Caco-2 (cell line): Measurements from ENCODE around the gene ABHD5. TPM values are rescaled to one million over a fixed set of nuclear protein-coding genes. Genes with fewer than 3 reads are reported as not detected.

Experiments used
- BruUV-seq: library from RNA; stranded (reverse); fragments of 400-500 nt; replicated peaks from 2 replicates; lab custom pipeline; 2021; lab: Mats Ljungman, UMichigan
- CTCF ChIA-PET: fragments of 300-600 bp; sonication (Branson Sonifier 250); formaldehyde crosslinking; loops from one replicate; lab custom pipeline; 2022; ENCODE audit warnings: antibody characterized with exemption; lab: Charles Lee
- POLR2A ChIA-PET: fragments of 300-600 bp; sonication (Branson Sonifier 250); formaldehyde crosslinking; loops from one replicate; lab custom pipeline; 2022; ENCODE audit warnings: antibody characterized with exemption; lab: Charles Lee
- DNase-seq, 2 experiments: peaks; one replicate each; pipeline versions ENCODE4 v3.0.0 to v3.0.0-alpha.2; 2020 to 2022
- H3K27me3 ChIP-seq: replicated peaks from 2 replicates; pipeline ENCODE4 v1.6.0; 2011; ENCODE audit warnings: low read length; ENCODE audit not compliant: control insufficient read depth, insufficient read depth
- H3K36me3 ChIP-seq: 2 replicates; pipeline ENCODE4 v1.5.1; 2011; ENCODE audit warnings: low read length; ENCODE audit not compliant: control insufficient read depth, insufficient read depth
- H3K4me1 ChIP-seq: fragments of 250-450 bp; sonication (Bioruptor Pico); 2 replicates; pipeline ENCODE4 v1.5.1; 2020; ENCODE audit warnings: mild to moderate bottlenecking
- H3K4me3 ChIP-seq: 2 replicates; pipeline ENCODE4 v1.5.1; 2011; ENCODE audit warnings: low read depth, mild to moderate bottlenecking, control low read depth, low read length
- H3K9me3 ChIP-seq: fragments of 250-450 bp; sonication (Bioruptor Pico); 2 replicates; pipeline ENCODE4 v1.5.1; 2020; ENCODE audit warnings: mild to moderate bottlenecking, moderate library complexity
- H3K27ac Mint-ChIP-seq: one replicate; pipeline ENCODE4 v1.8.0; 2022; ENCODE audit warnings: mixed read lengths; ENCODE audit not compliant: unreplicated experiment
- H3K27me3 Mint-ChIP-seq: one replicate; pipeline ENCODE4 v1.8.0; 2022; ENCODE audit warnings: mixed read lengths; ENCODE audit not compliant: insufficient read depth, unreplicated experiment
- H3K36me3 Mint-ChIP-seq: one replicate; pipeline ENCODE4 v1.8.0; 2022; ENCODE audit warnings: mild to moderate bottlenecking, mixed read lengths; ENCODE audit not compliant: insufficient read depth, unreplicated experiment
- H3K4me1 Mint-ChIP-seq: one replicate; pipeline ENCODE4 v1.8.0; 2022; ENCODE audit warnings: low read depth, mixed read lengths; ENCODE audit not compliant: unreplicated experiment
- H3K4me3 Mint-ChIP-seq: one replicate; pipeline ENCODE4 v1.8.0; 2022; ENCODE audit warnings: mild to moderate bottlenecking, moderate library complexity, mixed read lengths; ENCODE audit not compliant: unreplicated experiment
- H3K9me3 Mint-ChIP-seq: one replicate; pipeline ENCODE4 v1.8.0; 2022; ENCODE audit warnings: mixed read lengths; ENCODE audit not compliant: unreplicated experiment
- intact Hi-C: fragments of 100-400 bp; cut with micrococcal nuclease; formaldehyde crosslinking; loops from one replicate; pipeline ENCODE4 v1.10.0; 2022; ENCODE audit not compliant: unreplicated experiment
- total RNA-seq: library from RNA; stranded (reverse); gene quantifications from 2 replicates; pipeline ENCODE4 v1.2.3, GENCODE V29; 2022
- TF ChIP-seq, protein P1 (sequence below), 2 experiments: fragments of 200-600 bp in 1 of 2; IDR thresholded peaks; 1 replicate in 1 of 2; 2 replicates in 1 of 2; pipeline versions ENCODE4 v1.5.1 to v1.8.0; 2011 to 2022; ENCODE audit warnings: antibody characterized with exemption in 1 of 2, control low read depth in 1 of 2, inconsistent platforms in 1 of 2, low read depth in 1 of 2, low read length in 1 of 2, mild to moderate bottlenecking in 1 of 2, moderate library complexity in 1 of 2; ENCODE audit not compliant: insufficient read depth in 1 of 2, severe bottlenecking in 1 of 2, unreplicated experiment in 1 of 2

Gene ABHD5
- total RNA-seq, 1 experiment from 2014 or later = 12.3 TPM

DNA sequence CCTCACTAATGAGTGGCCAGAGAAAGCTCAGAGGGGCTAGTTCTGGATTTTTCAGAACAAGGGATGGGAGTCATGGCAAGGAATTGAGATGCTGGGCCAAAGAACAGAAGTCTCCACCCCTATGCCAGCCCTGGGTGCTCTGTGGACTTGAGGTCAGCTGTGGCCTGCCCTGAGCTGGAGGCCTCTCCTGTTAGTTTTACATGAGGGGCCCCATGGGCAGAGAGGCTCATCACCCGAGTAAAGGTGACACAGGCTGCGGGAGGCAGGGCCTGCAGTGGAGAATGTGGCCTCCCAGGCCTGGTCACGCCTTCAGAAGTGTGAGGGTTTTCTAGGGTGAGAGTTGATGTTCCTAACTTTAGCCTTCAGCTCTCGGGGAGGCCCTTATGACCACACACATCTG, 44.9 kb downstream of the ABHD5 start:
- Mint-ChIP-seq H3K4me1 (peaks cover 14% of the 10 kb centered on the region), H3K27ac (no peak overlapping the region), H3K36me3 (peaks cover 7% of the 10 kb centered on the region), H3K27me3 (no peaks in the 10 kb centered on the region), H3K9me3 (no peaks in the 10 kb centered on the region), H3K4me3 (no peak overlapping the region)
- Histone ChIP-seq H3K9me3 (no peaks in the 10 kb centered on the region), H3K36me3 (no peaks in the 10 kb centered on the region), H3K4me3 (no peak overlapping the region), H3K4me1 (peaks cover 18% of the 10 kb centered on the region), H3K27me3 (no peaks in the 10 kb centered on the region)
- BruUV-seq = no TSS peak
- DNase-seq = no peak
- intact Hi-C loops = loop anchor here (5.0 kb wide), 1 partner anchor 43 kb away; the partner anchor contains the start of gene ABHD5
- CTCF ChIA-PET = no interaction called here
- TF ChIP-seq, protein P1, sequence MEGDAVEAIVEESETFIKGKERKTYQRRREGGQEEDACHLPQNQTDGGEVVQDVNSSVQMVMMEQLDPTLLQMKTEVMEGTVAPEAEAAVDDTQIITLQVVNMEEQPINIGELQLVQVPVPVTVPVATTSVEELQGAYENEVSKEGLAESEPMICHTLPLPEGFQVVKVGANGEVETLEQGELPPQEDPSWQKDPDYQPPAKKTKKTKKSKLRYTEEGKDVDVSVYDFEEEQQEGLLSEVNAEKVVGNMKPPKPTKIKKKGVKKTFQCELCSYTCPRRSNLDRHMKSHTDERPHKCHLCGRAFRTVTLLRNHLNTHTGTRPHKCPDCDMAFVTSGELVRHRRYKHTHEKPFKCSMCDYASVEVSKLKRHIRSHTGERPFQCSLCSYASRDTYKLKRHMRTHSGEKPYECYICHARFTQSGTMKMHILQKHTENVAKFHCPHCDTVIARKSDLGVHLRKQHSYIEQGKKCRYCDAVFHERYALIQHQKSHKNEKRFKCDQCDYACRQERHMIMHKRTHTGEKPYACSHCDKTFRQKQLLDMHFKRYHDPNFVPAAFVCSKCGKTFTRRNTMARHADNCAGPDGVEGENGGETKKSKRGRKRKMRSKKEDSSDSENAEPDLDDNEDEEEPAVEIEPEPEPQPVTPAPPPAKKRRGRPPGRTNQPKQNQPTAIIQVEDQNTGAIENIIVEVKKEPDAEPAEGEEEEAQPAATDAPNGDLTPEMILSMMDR (IDR thresholded peaks at IDR 0.05; ENCODE audit: insufficient read depth in 1 of 2, low read depth in 1 of 2, low read length in 1 of 2, severe bottlenecking in 1 of 2, unreplicated experiment in 1 of 2) = no peak
- POLR2A ChIA-PET = no interaction called here

DNA sequence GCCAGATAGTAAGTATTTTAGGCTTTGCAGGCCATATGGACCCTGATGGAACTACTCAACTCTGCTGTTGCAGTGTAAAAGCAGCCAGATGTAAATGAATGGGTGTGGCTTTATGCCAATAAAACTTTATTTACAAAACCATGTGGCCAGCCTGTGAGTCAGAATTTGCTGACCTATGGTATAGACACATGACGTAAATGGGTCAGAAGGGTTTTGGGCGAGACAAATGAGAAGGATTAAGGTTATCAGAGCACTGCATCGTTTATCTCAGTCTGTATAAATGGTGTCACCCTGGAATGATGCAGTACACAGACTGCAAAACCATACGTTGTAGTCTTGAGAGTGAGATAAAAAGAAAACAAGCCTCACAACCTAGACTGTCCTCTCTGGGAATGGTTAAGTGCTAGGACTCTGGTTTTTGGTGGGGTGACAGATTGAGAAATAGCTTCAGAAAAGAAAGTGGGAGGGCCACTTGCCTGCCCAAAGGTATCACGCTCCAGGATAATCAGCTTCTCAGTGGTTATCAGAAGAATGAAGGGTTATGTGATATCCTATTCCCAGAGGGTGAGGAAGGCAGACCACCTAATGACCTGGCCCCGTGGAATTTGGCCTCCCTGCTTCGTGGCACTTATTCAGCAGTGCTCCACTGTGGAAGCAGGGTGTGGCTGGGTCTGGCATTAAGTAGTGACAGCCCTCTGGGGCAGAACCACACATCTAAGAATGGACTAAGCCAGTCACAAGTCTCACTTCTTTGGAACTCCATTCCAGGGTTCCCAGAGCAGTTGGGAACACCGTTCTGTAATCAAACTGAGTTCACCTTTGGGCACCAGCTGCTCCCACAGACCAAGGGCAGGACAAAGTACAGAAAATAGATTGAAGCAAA, 46.1 kb downstream of the ABHD5 start:
- POLR2A ChIA-PET = no interaction called here
- H3K4me1 Mint-ChIP-seq = peaks cover 14% of the 10 kb centered on the region
- intact Hi-C loops = loop anchor here (5.0 kb wide), 1 partner anchor 44 kb away; the partner anchor contains the start of gene ABHD5
- TSS peak; percentile 24 for BruUV-seq
- DNase-seq = peak; percentile 24 to 50
- H3K4me3 Mint-ChIP-seq = no peak overlapping the region
- peaks cover 7% of the 10 kb centered on the region for H3K36me3 Mint-ChIP-seq
- H3K27ac Mint-ChIP-seq = peak overlapping the region; percentile 10
- peaks cover 3% of the 10 kb centered on the region for H3K27me3 Mint-ChIP-seq
- CTCF ChIA-PET = no interaction called here
- no peaks in the 10 kb centered on the region for H3K36me3 ChIP-seq
- H3K27me3 ChIP-seq = no peaks in the 10 kb centered on the region
- H3K4me1 ChIP-seq = peaks cover 18% of the 10 kb centered on the region
- no peaks in the 10 kb centered on the region for H3K9me3 Mint-ChIP-seq
- no peak overlapping the region for H3K4me3 ChIP-seq
- TF ChIP-seq, protein P1 (IDR thresholded peaks at IDR 0.05; ENCODE audit: insufficient read depth in 1 of 2, low read depth in 1 of 2, low read length in 1 of 2, severe bottlenecking in 1 of 2, unreplicated experiment in 1 of 2) = no peak
- H3K9me3 ChIP-seq = no peaks in the 10 kb centered on the region

DNA sequence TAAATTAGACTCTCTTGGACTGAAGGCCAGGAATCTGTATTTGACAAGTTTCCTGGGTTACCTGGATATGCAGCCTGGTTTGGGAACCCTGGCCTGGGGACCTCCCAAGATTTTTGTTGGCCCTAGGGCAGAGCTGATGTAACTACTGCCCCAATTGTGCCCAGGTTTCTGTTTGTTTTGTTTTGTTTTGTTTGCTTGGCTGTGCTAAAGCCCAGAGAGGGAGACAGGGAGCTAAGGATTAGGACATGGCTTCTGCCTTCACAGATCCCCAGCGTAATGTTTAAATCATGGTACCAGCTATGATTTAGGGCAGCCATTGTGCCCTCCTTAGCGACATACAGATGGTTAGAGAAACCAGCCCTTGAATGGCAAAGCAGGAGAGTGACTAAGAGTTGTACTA, 47.6 kb downstream of the ABHD5 start:
- no TSS peak for BruUV-seq
- TF ChIP-seq, protein P1 (IDR thresholded peaks at IDR 0.05; ENCODE audit: insufficient read depth in 1 of 2, low read depth in 1 of 2, low read length in 1 of 2, severe bottlenecking in 1 of 2, unreplicated experiment in 1 of 2) = no peak
- Mint-ChIP-seq H3K36me3 (peaks cover 7% of the 10 kb centered on the region), H3K4me3 (no peak overlapping the region), H3K27me3 (peaks cover 3% of the 10 kb centered on the region), H3K27ac (no peak overlapping the region), H3K4me1 (peaks cover 14% of the 10 kb centered on the region), H3K9me3 (no peaks in the 10 kb centered on the region)
- intact Hi-C loops = loop anchor here (5.0 kb wide), 1 partner anchor 46 kb away; the partner anchor contains the start of gene ABHD5
- CTCF ChIA-PET = no interaction called here
- Histone ChIP-seq H3K9me3 (no peaks in the 10 kb centered on the region), H3K27me3 (no peaks in the 10 kb centered on the region), H3K4me3 (no peak overlapping the region), H3K4me1 (peaks cover 18% of the 10 kb centered on the region), H3K36me3 (no peaks in the 10 kb centered on the region)
- no peak for DNase-seq
- POLR2A ChIA-PET = no interaction called here
